Neural cell (in vitro differentiated cells): ENCODE measurements around the gene POLR2H. TPM values are rescaled to one million over a fixed set of nuclear protein-coding genes. Genes with fewer than 3 reads are reported as not detected.

Source experiments
- H2AFZ ChIP-seq: fragments of 200-600, 300-800 bp; sonication (generic), shearing (Covaris generic); 2 replicates; pipeline ENCODE4 v1.6.0; 2014; ENCODE audit warnings: low read depth, mild to moderate bottlenecking, antibody characterized with exemption, low read length, moderate library complexity
- H3F3A ChIP-seq: fragments of 200-600 bp; shearing (Covaris generic); 2 replicates; pipeline ENCODE4 v1.6.1; 2016; ENCODE audit warnings: mild to moderate bottlenecking, moderate library complexity, mixed read lengths, antibody characterized with exemption, low read length; ENCODE audit not compliant: insufficient read depth, poor library complexity, severe bottlenecking
- H3K27ac ChIP-seq: fragments of 200-600, 300-800 bp; sonication (generic), shearing (Covaris generic); 2 replicates; pipeline ENCODE4 v1.5.1; 2014; ENCODE audit warnings: mild to moderate bottlenecking, low read length, moderate library complexity
- H3K27me3 ChIP-seq: fragments of 300-800, 200-600 bp; sonication (generic), shearing (Covaris generic); 2 replicates; pipeline ENCODE4 v1.6.0; 2014; ENCODE audit warnings: mild to moderate bottlenecking, low read depth, low read length, moderate library complexity; ENCODE audit not compliant: insufficient read depth
- H3K36me3 ChIP-seq: fragments of 300-800, 200-600 bp; sonication (generic), shearing (Covaris generic); 2 replicates; pipeline ENCODE4 v1.5.1; 2014; ENCODE audit warnings: mild to moderate bottlenecking, antibody characterized with exemption, low read length, moderate library complexity; ENCODE audit not compliant: insufficient read depth
- H3K4me2 ChIP-seq: fragments of 300-800, 200-600 bp; sonication (generic), shearing (Covaris generic); 2 replicates; pipeline ENCODE4 v1.6.0; 2014; ENCODE audit warnings: mild to moderate bottlenecking, low read length
- H3K4me3 ChIP-seq: fragments of 300-800, 200-600 bp; sonication (generic), shearing (Covaris generic); 2 replicates; pipeline ENCODE4 v1.5.1; 2014; ENCODE audit warnings: mild to moderate bottlenecking, low read length, moderate library complexity
- H3K79me2 ChIP-seq: fragments of 200-600 bp; shearing (Covaris generic); replicated peaks from 2 replicates; pipeline ENCODE4 v1.6.0; 2014; ENCODE audit warnings: mild to moderate bottlenecking, low read length, moderate library complexity; ENCODE audit not compliant: insufficient read depth
- H3K9ac ChIP-seq: fragments of 300-800, 200-600 bp; sonication (generic), shearing (Covaris generic); 2 replicates; pipeline ENCODE4 v1.6.1; 2016; ENCODE audit warnings: mild to moderate bottlenecking, low read length, mixed read lengths
- H3K9me2 ChIP-seq: fragments of 200-600 bp; shearing (Covaris generic); 2 replicates; pipeline ENCODE4 v1.6.1; 2016; ENCODE audit warnings: mild to moderate bottlenecking, low read length, mixed read lengths; ENCODE audit not compliant: insufficient read depth
- H3K9me3 ChIP-seq: fragments of 200-600, 300-800 bp; sonication (generic), shearing (Covaris generic); 2 replicates; pipeline ENCODE4 v1.6.1; 2016; ENCODE audit warnings: mild to moderate bottlenecking, mixed run types, low read length, moderate library complexity, mixed read lengths
- H4K20me1 ChIP-seq: fragments of 200-600 bp; shearing (Covaris generic); 2 replicates; pipeline ENCODE4 v1.6.1; 2016; ENCODE audit warnings: mild to moderate bottlenecking, mixed run types; ENCODE audit not compliant: insufficient read depth
- RAD21 ChIP-seq: fragments of 450-650 bp; conservative IDR thresholded peaks from 2 replicates; pipeline ENCODE4 v1.6.1; 2014; ENCODE audit warnings: antibody characterized with exemption, mild to moderate bottlenecking, moderate library complexity
- polyA plus RNA-seq: library from polyadenylated mRNA; depleted of rRNA; stranded (reverse); fragments of >200 nt; gene quantifications from 2 replicates; pipeline ENCODE4 v1.2.3, GENCODE V29; 2014
- small RNA-seq, 3 experiments: library from RNA; depleted of rRNA; stranded (forward); fragments of <200 nt; gene quantifications; one replicate each; pipeline ENCODE3, GENCODE V24; 2012
- TF ChIP-seq, protein P1 (sequence below): fragments of 450-650 bp; IDR thresholded peaks from 2 replicates; pipeline ENCODE4 v1.5.1; 2014; ENCODE audit warnings: antibody characterized with exemption, mild to moderate bottlenecking, moderate library complexity; ENCODE audit not compliant: poor library complexity, severe bottlenecking

POLR2H gene
- polyA plus RNA-seq, 1 donor from 2014 or later = 185 TPM

DNA sequence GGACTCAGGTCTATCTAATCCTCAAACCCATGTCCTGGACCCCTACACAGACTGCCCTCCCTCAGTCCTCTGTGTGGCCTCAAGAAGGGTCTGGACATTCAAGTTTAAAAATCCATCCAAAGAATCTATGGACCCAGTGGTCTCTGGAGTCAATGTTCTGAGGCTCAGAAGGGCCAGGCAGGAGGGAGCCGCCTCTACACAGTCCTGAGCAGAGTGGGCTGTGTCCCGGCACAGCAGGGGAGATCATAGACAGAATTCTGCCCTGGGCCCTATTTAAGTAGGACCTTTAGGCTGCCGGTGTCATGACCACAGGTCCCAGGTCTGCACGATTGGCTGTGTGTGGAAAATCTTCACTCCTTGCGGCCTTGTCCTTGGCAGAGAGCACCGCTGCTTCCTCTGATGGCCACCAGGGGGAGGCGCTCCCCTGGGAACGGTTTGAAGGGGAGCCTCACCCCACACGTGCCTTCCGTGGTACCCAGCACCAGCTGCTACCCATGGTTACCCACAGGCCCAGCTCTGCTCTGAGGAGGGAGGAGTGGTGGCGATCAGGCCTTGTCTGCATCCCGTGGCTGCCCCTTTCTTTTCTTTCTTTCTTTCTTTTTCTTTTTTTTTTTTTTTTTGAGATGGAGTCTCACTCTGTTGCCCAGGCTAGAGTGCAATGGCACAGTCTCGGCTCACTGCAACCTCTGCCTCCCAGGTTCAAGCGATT is 56.3 kb downstream of the POLR2H start:
- Histone ChIP-seq H4K20me1 (no peaks in the 10 kb centered on the region), H3K9ac (no peak overlapping the region), H3K4me3 (no peak overlapping the region), H3K9me3 (no peaks in the 10 kb centered on the region), H3K79me2 (no peaks in the 10 kb centered on the region), H3K9me2 (no peaks in the 10 kb centered on the region), H3K27ac (no peak overlapping the region), H3F3A (no peaks in the 10 kb centered on the region), H3K4me2 (no peak overlapping the region), H2AFZ (no peak overlapping the region), H3K36me3 (no peaks in the 10 kb centered on the region), H3K27me3 (no peaks in the 10 kb centered on the region)
- no peak for TF ChIP-seq RAD21
- TF ChIP-seq, protein P1, sequence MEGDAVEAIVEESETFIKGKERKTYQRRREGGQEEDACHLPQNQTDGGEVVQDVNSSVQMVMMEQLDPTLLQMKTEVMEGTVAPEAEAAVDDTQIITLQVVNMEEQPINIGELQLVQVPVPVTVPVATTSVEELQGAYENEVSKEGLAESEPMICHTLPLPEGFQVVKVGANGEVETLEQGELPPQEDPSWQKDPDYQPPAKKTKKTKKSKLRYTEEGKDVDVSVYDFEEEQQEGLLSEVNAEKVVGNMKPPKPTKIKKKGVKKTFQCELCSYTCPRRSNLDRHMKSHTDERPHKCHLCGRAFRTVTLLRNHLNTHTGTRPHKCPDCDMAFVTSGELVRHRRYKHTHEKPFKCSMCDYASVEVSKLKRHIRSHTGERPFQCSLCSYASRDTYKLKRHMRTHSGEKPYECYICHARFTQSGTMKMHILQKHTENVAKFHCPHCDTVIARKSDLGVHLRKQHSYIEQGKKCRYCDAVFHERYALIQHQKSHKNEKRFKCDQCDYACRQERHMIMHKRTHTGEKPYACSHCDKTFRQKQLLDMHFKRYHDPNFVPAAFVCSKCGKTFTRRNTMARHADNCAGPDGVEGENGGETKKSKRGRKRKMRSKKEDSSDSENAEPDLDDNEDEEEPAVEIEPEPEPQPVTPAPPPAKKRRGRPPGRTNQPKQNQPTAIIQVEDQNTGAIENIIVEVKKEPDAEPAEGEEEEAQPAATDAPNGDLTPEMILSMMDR = peak; percentile 42

Small RNAs within 50 kb of the gene (small RNA-seq; reads per million reads assigned to genes)
- 357 to 863 (median 423) reads per million in 3 experiments for gene SNORD66

Other genes with a start within 250 kb of the POLR2H start
- gene EIF2B5, start 226.4 kb upstream of the POLR2H start, polyA plus RNA-seq = 109 and 112 TPM in 2 replicates
- gene DVL3, start 206.3 kb upstream of the POLR2H start, polyA plus RNA-seq = 78.9 and 95.1 TPM in 2 replicates
- 551 and 561 TPM in 2 replicates for gene AP2M1, start 186.9 kb upstream of the POLR2H start, polyA plus RNA-seq
- 40.3 and 52.6 TPM in 2 replicates for gene ABCF3, start 175.5 kb upstream of the POLR2H start, polyA plus RNA-seq
- gene VWA5B2, start 132.1 kb upstream of the POLR2H start, polyA plus RNA-seq = 0.33 and 0.34 TPM in 2 replicates
- gene ALG3, start 112.7 kb upstream of the POLR2H start, polyA plus RNA-seq = 10.8 and 13.5 TPM in 2 replicates
- 1.6 and 1.8 TPM in 2 replicates for gene EEF1AKMT4, start 112.0 kb upstream of the POLR2H start, polyA plus RNA-seq
- gene CAMK2N2, start 100.2 kb upstream of the POLR2H start, polyA plus RNA-seq = 2.8 and 5.7 TPM in 2 replicates
- gene ECE2, start 85.7 kb upstream of the POLR2H start, polyA plus RNA-seq = 0.22 and 0.42 TPM in 2 replicates
- 319 and 363 TPM in 2 replicates for gene PSMD2, start 62.5 kb upstream of the POLR2H start, polyA plus RNA-seq
- 66.9 and 80.0 TPM in 2 replicates for gene EIF4G1, start 47.1 kb upstream of the POLR2H start, polyA plus RNA-seq
- gene FAM131A, start 24.1 kb upstream of the POLR2H start, polyA plus RNA-seq = 141 and 154 TPM in 2 replicates
- gene CLCN2, start 105 bp upstream of the POLR2H start, polyA plus RNA-seq = 13.4 and 14.0 TPM in 2 replicates
- gene THPO, start 16.5 kb downstream of the POLR2H start, polyA plus RNA-seq = 0.18 and 0.59 TPM in 2 replicates
- 2.9 and 4.8 TPM in 2 replicates for gene CHRD, start 18.3 kb downstream of the POLR2H start, polyA plus RNA-seq
- gene EPHB3, start 200.1 kb downstream of the POLR2H start, polyA plus RNA-seq = 4.3 and 5.9 TPM in 2 replicates